GM12801 (cell line): Measurements from ENCODE around the gene BAHCC1.

Source experiments
- TF ChIP-seq, protein P1 (sequence below): IDR thresholded peaks from one replicate; pipeline ENCODE4 v1.5.1; 2011; ENCODE audit warnings: control low read depth; ENCODE audit not compliant: insufficient read length; ENCODE audit errors: extremely low read depth

The BAHCC1 gene

GRCh38 chr17:81411305-81411704 is 16.0 kb downstream of the BAHCC1 start:
- TF ChIP-seq, protein P1, sequence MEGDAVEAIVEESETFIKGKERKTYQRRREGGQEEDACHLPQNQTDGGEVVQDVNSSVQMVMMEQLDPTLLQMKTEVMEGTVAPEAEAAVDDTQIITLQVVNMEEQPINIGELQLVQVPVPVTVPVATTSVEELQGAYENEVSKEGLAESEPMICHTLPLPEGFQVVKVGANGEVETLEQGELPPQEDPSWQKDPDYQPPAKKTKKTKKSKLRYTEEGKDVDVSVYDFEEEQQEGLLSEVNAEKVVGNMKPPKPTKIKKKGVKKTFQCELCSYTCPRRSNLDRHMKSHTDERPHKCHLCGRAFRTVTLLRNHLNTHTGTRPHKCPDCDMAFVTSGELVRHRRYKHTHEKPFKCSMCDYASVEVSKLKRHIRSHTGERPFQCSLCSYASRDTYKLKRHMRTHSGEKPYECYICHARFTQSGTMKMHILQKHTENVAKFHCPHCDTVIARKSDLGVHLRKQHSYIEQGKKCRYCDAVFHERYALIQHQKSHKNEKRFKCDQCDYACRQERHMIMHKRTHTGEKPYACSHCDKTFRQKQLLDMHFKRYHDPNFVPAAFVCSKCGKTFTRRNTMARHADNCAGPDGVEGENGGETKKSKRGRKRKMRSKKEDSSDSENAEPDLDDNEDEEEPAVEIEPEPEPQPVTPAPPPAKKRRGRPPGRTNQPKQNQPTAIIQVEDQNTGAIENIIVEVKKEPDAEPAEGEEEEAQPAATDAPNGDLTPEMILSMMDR: no peak

GRCh38 chr17:81412490-81413093 is 17.3 kb downstream of the BAHCC1 start:
- TF ChIP-seq, protein P1: no peak

DNA sequence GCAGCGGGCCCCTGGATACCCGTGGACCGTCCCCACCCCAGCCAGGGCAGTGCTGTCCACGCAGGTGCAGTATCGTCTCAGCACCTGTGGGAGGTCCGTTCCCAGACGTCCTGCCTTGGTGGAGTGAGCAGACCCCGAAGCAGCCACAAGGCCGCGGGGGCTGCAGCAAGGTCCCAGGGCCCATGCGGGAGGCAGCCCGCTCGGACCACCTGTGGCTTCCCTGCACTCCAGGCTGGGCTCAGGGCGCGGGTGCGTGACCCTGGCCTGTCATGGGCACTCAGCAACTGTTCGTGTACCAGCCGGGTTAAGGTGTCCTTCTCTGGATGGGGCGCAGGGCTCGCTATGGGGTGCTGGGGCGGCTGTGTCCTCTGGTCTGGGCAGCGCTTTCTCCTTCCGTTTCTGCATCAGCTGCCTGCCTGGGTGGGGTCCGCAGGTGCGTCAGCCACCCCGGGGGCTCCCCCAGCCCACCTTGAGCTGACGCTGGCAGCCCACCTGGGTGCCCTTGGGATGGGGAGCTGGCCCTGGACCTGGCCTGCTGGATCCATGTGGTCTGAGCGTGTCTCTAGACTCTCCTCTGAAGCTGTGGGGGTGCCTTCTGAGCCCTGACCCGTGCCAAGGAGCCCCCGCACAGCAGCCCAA is 18.4 kb downstream of the BAHCC1 start:
- TF ChIP-seq, protein P1: no peak

DNA sequence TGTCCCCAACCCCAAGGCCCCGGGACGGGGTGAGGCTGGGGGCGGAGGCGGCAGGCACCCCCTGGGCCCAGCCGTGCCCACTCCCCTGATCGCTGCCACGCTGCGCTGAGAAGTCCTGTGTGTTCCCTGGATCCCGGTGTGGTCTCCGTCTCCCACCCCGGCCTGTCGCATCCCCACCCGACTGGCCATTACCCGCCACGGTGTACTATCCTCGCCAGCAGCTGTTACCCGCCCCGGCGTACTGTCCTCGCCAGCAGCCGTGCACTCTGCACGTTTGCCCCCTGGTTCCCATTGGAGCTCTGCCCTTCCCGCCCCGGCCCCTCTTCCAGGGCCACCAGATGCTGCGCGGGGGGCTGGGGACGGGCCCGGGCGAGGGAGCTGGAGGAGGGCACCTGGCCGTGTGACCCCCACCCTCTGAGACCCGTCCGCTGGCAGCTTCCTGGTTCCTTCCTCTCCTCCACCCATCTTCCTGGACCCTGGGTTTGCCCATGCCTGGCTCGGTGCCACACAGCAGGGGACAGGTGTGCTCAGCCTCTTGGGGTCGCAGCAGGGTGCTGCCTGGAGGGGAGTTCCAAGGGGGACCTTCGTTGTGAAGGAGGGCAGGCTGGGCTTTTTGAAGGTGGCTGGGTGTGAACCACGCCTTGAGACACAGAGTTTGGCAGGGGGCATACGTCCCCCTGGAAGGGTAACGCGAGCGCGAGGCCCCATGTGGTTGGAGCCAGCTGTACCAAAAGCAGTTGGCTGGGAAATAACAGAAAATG is 19.7 kb downstream of the BAHCC1 start:
- TF ChIP-seq, protein P1: no peak

DNA sequence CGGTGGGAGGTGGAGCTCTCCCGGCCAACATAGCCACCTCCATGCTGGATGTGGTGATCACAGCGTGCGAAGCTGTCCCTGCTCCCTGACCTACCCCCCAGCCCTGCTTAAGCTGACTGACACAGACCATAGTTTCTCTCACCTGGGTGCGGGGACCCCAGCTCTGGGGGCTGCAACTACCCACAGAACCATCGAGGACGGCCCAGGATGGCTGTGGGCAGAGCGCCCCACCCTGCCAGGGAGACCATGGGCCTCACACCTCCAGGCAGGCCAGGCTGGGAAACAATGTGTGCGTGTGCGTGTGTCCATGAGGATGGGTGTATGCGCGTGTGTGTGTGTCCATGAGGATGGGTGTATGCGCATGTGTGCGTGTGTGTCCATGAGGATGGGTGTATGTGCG is 20.4 kb downstream of the BAHCC1 start:
- TF ChIP-seq, protein P1: no peak

GRCh38 chr17:81416612-81417011 is 21.4 kb downstream of the BAHCC1 start:
- TF ChIP-seq, protein P1: no peak

DNA sequence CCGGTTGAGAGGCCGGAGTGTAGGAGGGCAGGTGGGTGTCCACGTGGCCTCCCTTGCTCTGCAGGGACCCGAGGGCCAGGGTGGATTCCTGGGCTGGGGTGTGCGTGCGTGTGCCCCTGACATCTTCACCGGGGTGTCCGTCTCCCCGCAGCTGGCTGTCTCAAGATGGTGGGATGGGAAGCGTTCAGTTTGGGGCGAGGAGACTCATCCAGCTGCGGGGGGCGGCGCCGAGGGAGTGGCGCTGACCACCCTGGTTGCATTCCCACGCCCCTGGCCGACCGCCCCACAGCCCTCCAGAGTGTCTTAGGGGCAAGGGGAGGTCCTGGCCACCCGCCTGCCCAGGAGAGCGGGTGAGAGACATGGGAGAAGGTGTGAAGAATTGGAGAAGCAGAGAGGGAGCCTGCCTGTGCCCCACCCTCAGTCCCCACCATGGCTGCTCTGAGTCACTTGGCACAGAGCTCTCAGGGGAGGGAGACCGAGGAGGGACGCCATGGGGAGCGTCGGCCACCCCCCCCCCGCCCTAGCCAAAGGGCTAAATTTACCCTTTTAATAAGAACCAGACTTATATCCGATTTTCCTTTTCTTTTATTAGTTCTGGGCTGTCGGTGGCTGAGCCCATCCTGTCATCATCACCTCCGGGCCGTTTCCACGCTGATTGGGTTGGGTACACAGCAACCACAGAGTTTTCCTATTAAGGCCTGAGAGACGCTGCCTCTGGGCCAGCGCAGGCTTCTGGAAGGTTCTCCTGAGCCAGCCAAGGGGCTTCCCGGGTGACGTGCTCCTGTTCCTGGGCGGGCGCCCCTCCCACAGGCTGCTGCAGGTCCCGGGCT is 22.0 kb downstream of the BAHCC1 start:
- TF ChIP-seq, protein P1: no peak
